Cortex of kidney (tissue), 1 donor: ENCODE measurements around the gene NFKBIZ.
"Not testable (repeated sequence)": the region's sequence is repeated elsewhere in the genome, so short reads cannot be mapped to it uniquely, and the experiment has no call there.

Experiments used
- DNase-seq: peaks from one replicate; lab custom pipeline; 2025; lab: John Stamatoyannopoulos, UW

The NFKBIZ gene

DNA sequence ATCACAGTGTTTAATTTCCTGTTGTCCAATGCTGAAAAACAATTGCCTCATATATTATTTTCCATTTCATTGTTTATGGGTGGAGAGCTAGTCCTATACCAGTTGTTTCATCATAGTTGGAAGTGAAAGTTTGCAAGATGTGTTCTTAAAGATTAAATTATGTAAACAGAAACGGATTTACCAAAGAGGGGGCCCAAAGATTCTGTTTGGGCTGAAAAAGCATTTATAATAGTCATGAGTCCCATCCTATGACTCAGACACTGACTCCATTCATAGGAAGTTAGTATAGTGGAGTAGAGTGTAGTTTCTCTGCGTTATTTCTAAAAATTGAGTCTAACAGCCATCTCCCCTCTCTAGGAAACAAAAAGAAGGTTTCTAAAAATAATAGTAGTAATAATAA, 24.3 kb downstream of the NFKBIZ start:
- DNase-seq, result no peak

GRCh38 chr3:101876142-101876541, 26.8 kb downstream of the NFKBIZ start:
- DNase-seq, result no peak

- no peak for DNase-seq
Observed at GRCh38 chr3:101878589-101878988, 29.3 kb downstream of the NFKBIZ start.

DNA sequence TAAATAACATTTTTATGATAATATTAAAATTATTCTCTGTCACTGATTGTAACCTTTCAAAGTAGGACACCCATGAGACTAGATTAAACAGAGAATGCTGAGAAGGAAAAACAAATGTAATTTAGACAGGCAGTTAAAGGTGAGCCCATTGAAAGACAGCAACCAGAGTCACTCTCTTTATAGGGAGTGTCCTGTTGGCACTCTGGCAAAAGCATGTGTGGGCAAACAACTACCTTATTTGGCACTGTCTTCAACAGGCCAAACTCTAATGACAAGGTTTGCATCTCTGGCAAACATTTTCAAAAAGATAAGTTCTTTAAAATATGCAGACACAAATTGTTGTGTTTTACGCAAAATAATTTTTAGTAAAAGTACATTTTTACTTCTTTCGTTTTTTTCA, 29.8 kb downstream of the NFKBIZ start:
- no peak for DNase-seq

GRCh38 chr3:101879623-101880284, 30.4 kb downstream of the NFKBIZ start:
- DNase-seq, result no peak

DNA sequence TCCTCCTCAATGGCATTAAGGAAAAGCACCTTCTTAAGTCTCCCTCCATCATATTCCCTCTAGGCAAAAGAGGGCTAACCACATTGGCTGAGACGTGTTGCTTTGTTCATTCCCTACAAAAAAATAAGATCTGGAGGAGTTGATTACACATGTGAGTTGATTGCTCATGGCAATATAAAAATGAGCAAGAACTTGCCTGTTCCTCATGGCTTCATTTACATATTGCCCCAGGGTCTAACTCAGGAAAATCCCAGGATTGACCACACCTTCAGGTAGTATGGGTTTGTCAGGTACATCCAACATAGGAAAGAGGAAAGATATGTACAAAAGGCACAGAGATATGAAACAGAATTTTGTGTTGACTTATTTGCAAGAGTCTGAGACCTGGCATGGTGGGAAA, 35.5 kb downstream of the NFKBIZ start:
- DNase-seq, result no peak

DNA sequence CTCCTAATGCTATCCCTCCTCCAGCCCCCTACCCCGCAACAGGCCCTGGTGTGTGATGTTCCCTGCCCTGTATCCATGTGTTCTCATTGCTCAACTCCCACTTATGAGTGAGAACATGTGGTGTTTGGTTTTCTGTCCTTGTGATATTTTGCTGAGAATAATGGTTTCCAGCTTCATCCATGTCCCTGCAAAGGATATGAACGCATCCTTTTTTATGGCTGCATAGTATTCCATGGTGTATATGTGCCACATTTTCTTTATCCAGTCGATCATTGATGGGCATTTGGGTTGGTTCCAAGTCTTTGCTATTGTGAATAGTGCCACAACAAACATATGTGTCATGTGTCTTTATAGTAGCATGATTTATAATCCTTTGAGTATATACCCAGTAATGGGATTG, 36.3 kb downstream of the NFKBIZ start:
- not testable (repeated sequence) for DNase-seq

DNA sequence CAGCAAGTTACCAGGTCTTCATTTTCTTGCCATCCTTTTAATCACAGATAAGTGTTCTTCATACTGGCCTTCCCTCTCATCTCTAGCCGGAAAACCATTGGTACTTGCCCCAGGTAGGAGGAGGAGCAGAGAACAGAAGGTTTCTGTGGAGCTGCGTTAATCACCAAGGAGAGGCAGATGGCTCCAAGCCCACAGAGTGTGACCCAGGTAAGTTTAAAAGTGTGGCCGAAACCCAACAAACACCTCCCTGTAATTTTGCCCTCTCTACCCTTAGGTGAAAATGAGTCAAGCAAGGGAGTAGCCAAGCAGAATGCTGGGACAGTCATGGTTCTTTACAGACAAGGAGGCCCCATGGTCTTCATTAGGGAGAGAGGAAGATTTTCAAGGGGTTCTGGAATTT, 37.3 kb downstream of the NFKBIZ start:
- DNase-seq, result no peak

GRCh38 chr3:101888653-101889052, 39.3 kb downstream of the NFKBIZ start:
- DNase-seq, result no peak

DNA sequence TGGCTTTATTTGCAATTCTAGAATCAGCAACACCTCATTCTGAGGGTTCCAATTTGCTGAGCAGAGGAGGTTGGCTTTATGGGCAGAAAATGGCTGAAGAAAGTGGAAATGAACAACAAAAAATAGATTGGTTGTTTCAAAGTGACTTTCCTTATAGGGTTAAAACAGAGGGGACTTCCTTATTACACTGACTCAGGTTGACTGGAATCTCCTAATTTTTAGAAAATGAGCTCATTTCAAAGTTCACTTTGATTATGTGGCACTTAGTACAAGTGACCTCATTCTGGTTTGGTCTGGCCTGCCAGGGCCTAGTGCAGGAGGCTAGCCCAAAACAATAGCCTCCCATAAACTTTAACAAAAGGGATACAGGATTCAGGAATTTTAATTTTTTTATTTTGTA, 41.4 kb downstream of the NFKBIZ start:
- no peak for DNase-seq

DNA sequence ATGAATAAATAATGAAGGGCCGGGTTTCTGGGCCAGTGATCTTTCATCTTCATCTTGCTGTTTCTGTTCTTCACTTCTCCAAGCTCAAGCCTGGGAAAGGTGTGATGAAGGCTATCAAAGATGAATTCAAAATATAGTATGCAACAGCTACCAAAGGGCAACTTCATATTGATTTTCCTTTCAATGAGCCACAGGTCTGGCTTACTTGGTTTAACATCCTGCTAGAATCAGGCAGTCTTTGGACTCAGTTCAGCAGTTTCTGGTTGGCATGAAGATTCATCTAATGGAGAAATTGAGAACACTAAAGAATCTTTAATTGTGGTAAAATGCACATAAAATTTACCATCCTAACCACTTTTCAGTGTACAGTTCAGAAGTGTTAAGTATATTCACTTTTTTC, 43.3 kb downstream of the NFKBIZ start:
- no peak for DNase-seq

DNA sequence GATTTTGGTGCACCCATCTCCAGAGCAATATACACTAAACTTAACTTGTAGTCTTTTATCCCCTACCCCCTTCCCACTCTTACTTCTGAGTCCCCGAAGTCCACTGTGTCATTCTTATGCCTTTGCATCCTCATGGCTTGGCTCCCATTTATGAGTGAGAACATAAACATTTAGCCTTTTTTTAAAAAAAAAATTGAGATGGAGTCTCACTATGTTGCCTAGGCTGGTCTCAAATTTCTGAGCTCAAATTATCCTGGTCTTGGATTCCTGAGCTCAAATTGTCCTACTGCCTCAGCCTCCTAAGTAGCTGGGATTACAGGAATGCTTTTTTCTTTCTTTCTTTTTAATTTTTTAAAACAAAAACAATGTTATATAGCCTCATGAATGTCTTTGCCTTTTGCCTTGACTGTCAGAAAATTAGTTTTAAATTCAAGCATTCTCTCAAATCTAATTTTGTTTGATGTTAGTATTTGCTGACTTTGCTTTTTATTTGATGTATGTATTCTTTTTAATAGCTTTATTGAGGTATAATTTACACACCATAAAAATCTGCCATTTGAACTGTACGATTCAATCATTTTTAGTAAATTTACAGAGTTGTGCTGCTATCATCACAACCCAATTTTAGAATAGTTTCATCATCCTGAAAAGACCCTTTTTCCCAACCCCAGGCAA, 46.9 kb downstream of the NFKBIZ start:
- DNase-seq, result no peak

GRCh38 chr3:101897013-101897412, 47.7 kb downstream of the NFKBIZ start:
- DNase-seq, result no peak

DNA sequence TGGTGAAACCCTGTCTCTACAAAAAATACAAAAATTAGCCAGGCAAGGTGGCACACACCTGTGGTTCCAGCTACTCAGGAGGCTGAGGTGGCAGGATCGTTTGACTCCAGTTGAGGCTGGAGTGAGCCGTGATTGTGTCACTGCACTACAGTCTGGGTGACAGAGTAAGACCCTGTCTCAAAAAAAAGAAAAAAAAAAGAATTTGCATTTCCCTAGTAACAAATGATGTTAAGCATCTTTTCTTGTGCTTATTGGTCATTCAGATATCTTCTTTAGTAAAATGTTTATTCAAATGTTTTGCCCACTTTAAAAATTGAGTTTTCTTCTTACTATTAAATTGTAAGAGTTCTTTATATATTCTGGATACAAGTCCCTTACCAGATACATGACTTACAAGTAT, 48.7 kb downstream of the NFKBIZ start:
- no peak for DNase-seq

- no peak for DNase-seq
Observed at GRCh38 chr3:101898752-101899169, 49.4 kb downstream of the NFKBIZ start.

- no peak for DNase-seq
Observed at GRCh38 chr3:101900316-101900715, 51.0 kb downstream of the NFKBIZ start.

- DNase-seq, result no peak
Observed at GRCh38 chr3:101900736-101901135, 51.4 kb downstream of the NFKBIZ start.

GRCh38 chr3:101902041-101902440, 52.7 kb downstream of the NFKBIZ start:
- no peak for DNase-seq

- no peak for DNase-seq
Observed at GRCh38 chr3:101903451-101903871, 54.1 kb downstream of the NFKBIZ start.

DNA sequence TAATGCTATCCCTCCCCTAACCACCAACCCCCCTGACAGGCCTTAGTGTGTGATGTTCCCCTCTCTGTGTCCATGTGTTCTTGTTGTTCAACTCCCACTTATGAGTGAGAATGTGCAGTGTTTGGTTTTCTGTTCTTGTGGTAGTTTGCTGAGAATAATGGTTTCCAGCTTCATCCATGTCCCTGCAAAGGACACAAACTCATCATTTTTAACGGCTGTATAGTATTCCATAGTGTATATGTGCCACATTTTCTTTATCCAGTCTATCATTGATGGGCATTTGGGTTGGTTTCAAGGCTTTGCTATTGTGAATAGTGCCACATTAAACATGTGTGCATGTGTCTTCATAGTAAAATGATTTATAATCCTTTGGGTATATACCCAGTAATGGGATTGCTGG, 56.3 kb downstream of the NFKBIZ start:
- not testable (repeated sequence) for DNase-seq
